ENCODE results near the gene PHF14.

- TF ChIP-seq, protein P1, sequence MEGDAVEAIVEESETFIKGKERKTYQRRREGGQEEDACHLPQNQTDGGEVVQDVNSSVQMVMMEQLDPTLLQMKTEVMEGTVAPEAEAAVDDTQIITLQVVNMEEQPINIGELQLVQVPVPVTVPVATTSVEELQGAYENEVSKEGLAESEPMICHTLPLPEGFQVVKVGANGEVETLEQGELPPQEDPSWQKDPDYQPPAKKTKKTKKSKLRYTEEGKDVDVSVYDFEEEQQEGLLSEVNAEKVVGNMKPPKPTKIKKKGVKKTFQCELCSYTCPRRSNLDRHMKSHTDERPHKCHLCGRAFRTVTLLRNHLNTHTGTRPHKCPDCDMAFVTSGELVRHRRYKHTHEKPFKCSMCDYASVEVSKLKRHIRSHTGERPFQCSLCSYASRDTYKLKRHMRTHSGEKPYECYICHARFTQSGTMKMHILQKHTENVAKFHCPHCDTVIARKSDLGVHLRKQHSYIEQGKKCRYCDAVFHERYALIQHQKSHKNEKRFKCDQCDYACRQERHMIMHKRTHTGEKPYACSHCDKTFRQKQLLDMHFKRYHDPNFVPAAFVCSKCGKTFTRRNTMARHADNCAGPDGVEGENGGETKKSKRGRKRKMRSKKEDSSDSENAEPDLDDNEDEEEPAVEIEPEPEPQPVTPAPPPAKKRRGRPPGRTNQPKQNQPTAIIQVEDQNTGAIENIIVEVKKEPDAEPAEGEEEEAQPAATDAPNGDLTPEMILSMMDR (IDR thresholded peaks at IDR 0.05), result no peak
- TF ChIP-seq POLR2A (IDR thresholded peaks at IDR 0.05), result no peak
Measured at GRCh38 chr7:11212816-11213215, 239.1 kb downstream of the PHF14 start.
